ENCODE results near the gene TBXAS1.

DNA sequence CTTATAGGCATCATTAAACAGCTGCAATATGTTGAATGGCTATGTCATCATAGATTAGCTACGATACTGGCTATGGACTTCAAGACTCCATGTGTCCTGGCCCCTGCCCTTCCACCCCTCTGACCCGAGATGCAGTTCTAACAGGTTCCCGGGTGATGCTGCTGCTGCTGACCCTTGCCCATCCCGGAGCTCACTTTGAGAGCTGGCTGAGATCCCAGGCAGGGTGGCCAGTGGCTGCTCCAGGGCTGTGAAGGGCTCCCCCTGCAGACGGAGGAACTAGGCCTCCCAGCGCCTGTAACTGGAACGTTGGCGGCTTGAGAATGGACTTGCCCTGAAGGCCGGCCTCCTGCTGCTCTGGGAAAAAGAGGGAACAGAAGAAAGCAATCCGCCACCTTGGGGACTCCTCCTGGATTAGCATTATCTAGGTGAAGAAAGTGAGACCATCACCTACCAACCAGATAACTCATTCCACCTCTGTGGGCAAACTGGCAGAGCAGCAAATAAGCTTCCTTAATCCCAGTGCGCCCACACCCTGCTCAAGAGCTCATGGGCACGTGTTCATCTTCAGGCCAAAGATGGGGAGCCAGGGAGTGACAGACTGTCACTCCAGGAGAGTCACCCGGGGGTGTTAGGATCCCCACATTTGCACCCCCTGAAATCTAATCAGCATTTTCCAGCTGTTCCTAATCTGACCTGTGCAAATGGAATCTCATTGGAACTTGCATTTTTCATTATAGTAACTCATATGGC, 176.9 kb downstream of the TBXAS1 start:
- TF ChIP-seq CTCF (conservative IDR thresholded peaks at IDR 0.05) (no peak), ZFX (IDR thresholded peaks at IDR 0.05) (no peak)
